Measurements from ENCODE around the gene NHLRC2.

NHLRC2 gene

GRCh38 chr10:113905756-113906155 is 51.3 kb downstream of the NHLRC2 start:
- no peak overlapping the region for H3K4me3 ChIP-seq (ENCODE audit: low read depth, low read length)

- H3K4me3 ChIP-seq (ENCODE audit: low read depth, low read length) = no peak overlapping the region
Observed at GRCh38 chr10:113907166-113907565, 52.7 kb downstream of the NHLRC2 start.

GRCh38 chr10:113908236-113908635 is 53.8 kb downstream of the NHLRC2 start:
- no peak overlapping the region for H3K4me3 ChIP-seq (ENCODE audit: low read depth, low read length)

DNA sequence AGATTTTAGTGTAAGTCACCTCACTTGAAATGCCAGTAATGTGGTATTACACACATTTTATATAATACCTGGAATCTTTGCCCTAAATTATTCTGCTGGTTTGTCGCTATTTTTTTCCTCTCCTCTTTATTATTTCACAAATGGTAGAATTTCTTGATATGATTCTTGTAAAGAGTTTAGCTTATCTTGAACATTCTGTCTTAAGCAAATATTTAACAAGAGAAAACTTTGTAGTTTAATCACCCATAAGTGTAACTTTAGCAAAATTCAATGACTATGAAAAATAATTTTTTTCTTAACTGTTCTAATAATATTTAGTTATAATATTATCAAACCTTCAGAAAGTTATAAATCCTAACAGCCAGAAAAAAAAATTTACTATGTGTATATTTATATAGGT is 56.7 kb downstream of the NHLRC2 start:
- no peak overlapping the region for H3K4me3 ChIP-seq (ENCODE audit: low read depth, low read length)

DNA sequence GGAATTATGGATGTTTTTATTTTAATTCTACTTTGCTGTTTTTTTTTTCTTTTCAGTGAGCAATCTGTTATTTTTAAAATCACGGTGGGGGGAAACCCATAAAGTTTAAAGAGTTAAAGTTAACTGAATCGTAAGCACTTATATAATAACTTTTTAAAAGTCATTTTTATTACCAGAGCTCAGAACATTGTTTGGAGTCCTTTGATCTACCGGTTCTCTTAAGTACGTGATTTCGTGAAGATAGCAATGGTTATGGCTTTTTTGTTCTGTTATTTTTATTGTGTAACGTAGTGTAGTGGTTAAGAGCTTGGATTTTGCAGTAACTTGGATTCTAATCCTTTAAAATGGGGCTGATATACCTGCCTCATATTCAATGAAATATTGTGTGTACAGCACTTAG is 57.4 kb downstream of the NHLRC2 start:
- no peak overlapping the region for H3K4me3 ChIP-seq (ENCODE audit: low read depth, low read length)

GRCh38 chr10:113912582-113912981 is 58.1 kb downstream of the NHLRC2 start:
- no peak overlapping the region for H3K4me3 ChIP-seq (ENCODE audit: low read depth, low read length)

DNA sequence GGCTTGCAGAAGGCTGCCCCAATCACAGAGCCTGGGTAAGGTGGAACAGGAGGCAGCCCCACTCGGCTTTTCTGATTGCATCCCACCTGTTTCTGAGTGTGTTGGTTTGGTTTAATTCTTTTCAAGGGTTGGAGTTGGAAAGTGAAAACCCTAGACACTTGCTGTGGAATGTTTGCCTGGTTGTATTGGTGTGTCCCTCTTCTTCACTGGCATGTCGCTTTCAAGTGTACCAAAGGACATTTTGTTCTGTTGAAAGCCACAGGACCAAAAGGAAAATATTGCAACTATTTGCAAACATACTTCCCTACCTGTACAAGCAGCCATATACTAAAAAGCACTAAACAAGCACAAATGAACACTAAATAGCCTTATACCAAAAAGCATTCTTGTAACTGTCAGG is 60.5 kb downstream of the NHLRC2 start:
- H3K4me3 ChIP-seq (ENCODE audit: low read depth, low read length) = no peak overlapping the region

DNA sequence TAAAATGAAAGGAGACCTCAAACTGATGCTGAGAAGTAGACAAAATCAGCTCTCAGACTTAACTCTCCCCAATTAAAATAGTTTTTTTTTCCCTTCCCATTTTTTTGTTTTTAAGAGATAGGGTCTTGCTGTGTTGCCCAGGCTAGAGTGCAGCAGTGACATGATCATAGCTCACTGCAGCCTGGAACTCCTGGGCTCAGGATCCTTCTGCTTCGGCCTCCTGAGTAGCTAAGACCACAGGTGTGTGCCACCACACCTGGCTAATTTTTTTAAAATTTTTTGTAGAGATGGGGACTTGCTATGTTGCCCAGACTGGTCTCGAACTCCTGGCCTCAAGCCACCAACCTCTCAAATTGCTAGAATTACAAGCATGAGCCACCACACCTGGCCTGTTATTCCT is 61.1 kb downstream of the NHLRC2 start:
- H3K4me3 ChIP-seq (ENCODE audit: low read depth, low read length) = no peak overlapping the region

DNA sequence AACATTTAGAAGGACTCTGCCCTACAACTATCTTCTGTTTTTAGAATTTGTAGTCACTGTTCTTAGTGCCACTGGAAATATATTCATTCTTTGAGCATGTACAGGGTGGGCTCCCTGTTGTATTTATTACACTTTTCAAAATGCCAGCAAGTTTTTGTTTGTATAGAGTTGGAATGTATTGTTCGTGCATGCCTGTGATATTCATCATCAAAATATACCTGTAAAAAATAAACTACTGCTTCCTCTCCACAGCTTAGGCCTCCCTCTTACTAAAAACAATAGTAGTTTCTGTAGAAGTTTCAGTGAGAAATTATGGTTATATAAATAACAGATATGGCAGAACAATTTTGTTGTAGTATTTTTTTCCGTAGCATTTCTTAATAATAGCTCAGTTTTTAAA is 61.6 kb downstream of the NHLRC2 start:
- no peak overlapping the region for H3K4me3 ChIP-seq (ENCODE audit: low read depth, low read length)

- H3K4me3 ChIP-seq (ENCODE audit: low read depth, low read length) = no peak overlapping the region
Observed at GRCh38 chr10:113917636-113918035, 63.2 kb downstream of the NHLRC2 start.

GRCh38 chr10:113920114-113920513 is 65.7 kb downstream of the NHLRC2 start:
- no peak overlapping the region for H3K4me3 ChIP-seq (ENCODE audit: low read depth, low read length)

- no peak overlapping the region for H3K4me3 ChIP-seq (ENCODE audit: low read depth, low read length)
Observed at GRCh38 chr10:113920875-113921274, 66.4 kb downstream of the NHLRC2 start.

- no peak overlapping the region for H3K4me3 ChIP-seq (ENCODE audit: low read depth, low read length)
Observed at GRCh38 chr10:113921561-113922370, 67.3 kb downstream of the NHLRC2 start.

DNA sequence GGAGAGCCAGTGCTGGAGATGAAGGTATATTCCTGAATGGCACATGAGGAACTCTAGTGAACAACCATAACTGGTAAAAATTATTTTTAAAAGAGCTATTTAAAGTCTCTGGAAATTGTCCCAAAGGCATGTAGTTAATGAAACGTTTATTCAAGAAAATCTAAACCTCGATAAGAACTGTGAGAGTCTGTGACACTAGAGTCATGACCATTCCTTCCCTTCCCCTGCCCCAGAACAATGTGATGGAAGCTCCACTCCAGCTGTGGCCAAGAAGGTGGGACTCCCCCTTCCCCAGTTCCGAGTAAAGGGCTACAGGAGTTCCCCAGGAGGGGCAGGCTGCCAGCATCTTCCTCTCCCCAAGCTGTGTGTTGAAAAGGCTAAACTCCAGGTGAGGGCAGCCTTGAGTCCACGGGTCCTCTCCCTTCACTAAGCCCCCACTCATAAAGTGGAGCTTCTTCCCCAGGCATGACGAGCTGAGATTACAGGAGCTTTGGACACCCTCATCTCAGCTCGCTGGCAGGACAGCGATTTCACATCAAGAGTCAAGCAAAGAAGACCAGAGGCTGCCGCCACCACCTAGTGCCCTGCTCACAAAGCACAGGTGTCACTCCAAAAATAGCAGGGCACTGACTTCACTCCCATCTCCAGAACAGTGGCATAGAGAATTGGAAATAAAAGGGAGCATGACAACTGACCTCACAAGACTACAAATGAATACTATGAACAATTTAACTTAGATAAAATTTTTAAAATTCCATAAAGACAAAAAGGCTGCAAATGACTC is 68.5 kb downstream of the NHLRC2 start:
- no peak overlapping the region for H3K4me3 ChIP-seq (ENCODE audit: low read depth, low read length)

DNA sequence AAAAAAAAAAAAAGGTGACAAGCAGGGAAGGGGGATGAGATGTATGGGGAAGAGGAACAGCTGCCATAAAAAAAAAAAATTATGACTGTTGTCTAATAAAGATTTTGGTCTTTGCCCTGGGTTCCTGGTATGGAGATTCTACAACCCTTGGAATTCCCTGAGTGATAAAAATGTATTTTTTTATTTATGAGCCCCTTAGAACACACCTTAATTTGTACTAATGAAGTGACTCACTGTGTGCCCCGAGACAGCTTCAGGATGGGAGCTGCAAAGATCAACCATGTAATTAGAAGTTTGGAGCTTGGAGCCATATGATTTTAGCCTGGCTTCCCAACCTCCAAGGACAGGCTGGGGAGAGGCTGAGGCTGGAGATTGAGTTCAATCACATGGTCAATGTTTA is 69.7 kb downstream of the NHLRC2 start:
- no peak overlapping the region for H3K4me3 ChIP-seq (ENCODE audit: low read depth, low read length)

DNA sequence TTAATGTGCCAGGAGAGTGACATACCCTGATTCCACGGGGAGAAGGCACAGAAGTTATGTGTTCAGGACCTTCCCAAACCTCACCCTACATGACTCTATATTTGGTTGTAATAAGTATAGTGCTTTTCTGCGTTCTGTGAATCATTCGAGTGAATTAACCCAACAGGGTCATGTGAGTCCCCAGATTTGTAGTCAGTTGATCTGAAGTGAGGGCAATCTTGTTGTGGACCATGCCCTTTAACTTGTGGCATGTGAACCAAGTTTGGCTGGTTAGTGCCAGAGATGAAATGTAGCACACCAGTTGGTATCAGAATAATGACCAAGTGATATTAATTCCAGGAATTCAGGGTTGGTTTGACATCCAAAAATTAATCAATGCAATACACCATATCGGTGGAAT is 70.2 kb downstream of the NHLRC2 start:
- H3K4me3 ChIP-seq (ENCODE audit: low read depth, low read length) = no peak overlapping the region

GRCh38 chr10:113927440-113927839 is 73.0 kb downstream of the NHLRC2 start:
- H3K4me3 ChIP-seq (ENCODE audit: low read depth, low read length) = no peak overlapping the region

DNA sequence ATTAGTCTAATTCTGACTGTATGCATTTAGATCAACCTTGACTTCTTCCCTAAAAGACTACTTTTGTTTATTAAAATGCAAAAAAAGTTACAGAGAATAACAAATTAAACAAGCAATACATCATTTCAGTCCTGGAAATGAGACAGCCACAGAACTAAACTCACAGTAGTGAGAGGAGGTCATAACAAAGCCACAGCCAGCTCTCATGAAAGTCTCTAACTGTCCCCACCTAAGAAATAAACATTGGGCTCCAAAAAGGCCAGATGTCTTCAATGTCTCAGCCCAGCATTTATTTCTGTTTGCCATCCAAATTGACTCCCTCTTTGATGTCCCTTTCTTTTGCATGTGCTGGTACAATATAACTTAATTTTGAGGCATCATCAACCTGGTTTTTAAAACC is 74.4 kb downstream of the NHLRC2 start:
- no peak overlapping the region for H3K4me3 ChIP-seq (ENCODE audit: low read depth, low read length)

GRCh38 chr10:113929522-113929921 is 75.1 kb downstream of the NHLRC2 start:
- no peak overlapping the region for H3K4me3 ChIP-seq (ENCODE audit: low read depth, low read length)

- H3K4me3 ChIP-seq (ENCODE audit: low read depth, low read length) = no peak overlapping the region
Observed at GRCh38 chr10:113930482-113931057, 76.1 kb downstream of the NHLRC2 start.

GRCh38 chr10:113932854-113933253 is 78.4 kb downstream of the NHLRC2 start:
- no peak overlapping the region for H3K4me3 ChIP-seq (ENCODE audit: low read depth, low read length)
